A204.1 (cell line): Measurements from ENCODE around the gene ELP4.
A peak's percentile ranks its signal among the peaks of the same experiment; 100 is the strongest.
"Not testable (repeated sequence)": the region's sequence is repeated elsewhere in the genome, so short reads cannot be mapped to it uniquely, and the experiment has no call there.

Experiments
- FAIRE-seq: peaks from 2 replicates; lab custom pipeline; 2012; peaks lifted over from hg19 to GRCh38; lab: Jason Lieb, UNC

ELP4 gene

GRCh38 chr11:31542862-31543261, 33.3 kb downstream of the ELP4 start:
- no peak for FAIRE-seq

GRCh38 chr11:31555938-31556337, 46.4 kb downstream of the ELP4 start:
- FAIRE-seq: no peak

GRCh38 chr11:31558001-31558400, 48.4 kb downstream of the ELP4 start:
- no peak for FAIRE-seq

- FAIRE-seq: no peak
Measured at GRCh38 chr11:31560842-31561476, 51.4 kb downstream of the ELP4 start.

GRCh38 chr11:31564517-31564916, 55.0 kb downstream of the ELP4 start:
- FAIRE-seq: not testable (repeated sequence)

GRCh38 chr11:31574133-31574532, 64.6 kb downstream of the ELP4 start:
- not testable (repeated sequence) for FAIRE-seq

- not testable (repeated sequence) for FAIRE-seq
Measured at GRCh38 chr11:31575764-31576163, 66.2 kb downstream of the ELP4 start.

GRCh38 chr11:31579412-31579811, 69.8 kb downstream of the ELP4 start:
- not testable (repeated sequence) for FAIRE-seq

GRCh38 chr11:31582697-31583096, 73.1 kb downstream of the ELP4 start:
- no peak for FAIRE-seq

GRCh38 chr11:31598454-31598853, 88.9 kb downstream of the ELP4 start:
- no peak for FAIRE-seq

GRCh38 chr11:31601635-31602282, 92.2 kb downstream of the ELP4 start:
- no peak for FAIRE-seq

- no peak for FAIRE-seq
Measured at GRCh38 chr11:31606893-31607292, 97.3 kb downstream of the ELP4 start.

- FAIRE-seq: no peak
Measured at GRCh38 chr11:31607914-31608313, 98.3 kb downstream of the ELP4 start.

GRCh38 chr11:31608995-31609394, 99.4 kb downstream of the ELP4 start:
- no peak for FAIRE-seq

- no peak for FAIRE-seq
Measured at GRCh38 chr11:31610544-31610943, 101.0 kb downstream of the ELP4 start.

- FAIRE-seq: peak; percentile 6
Measured at GRCh38 chr11:31617246-31617645, 107.7 kb downstream of the ELP4 start.

- FAIRE-seq: no peak
Measured at GRCh38 chr11:31619980-31620379, 110.4 kb downstream of the ELP4 start.

- no peak for FAIRE-seq
Measured at GRCh38 chr11:31620434-31620833, 110.9 kb downstream of the ELP4 start.

- no peak for FAIRE-seq
Measured at GRCh38 chr11:31625868-31626267, 116.3 kb downstream of the ELP4 start.

GRCh38 chr11:31628111-31628510, 118.5 kb downstream of the ELP4 start:
- no peak for FAIRE-seq

- no peak for FAIRE-seq
Measured at GRCh38 chr11:31636983-31637382, 127.4 kb downstream of the ELP4 start.

- no peak for FAIRE-seq
Measured at GRCh38 chr11:31640611-31641010, 131.0 kb downstream of the ELP4 start.

- FAIRE-seq: no peak
Measured at GRCh38 chr11:31641477-31642062, 132.0 kb downstream of the ELP4 start.

GRCh38 chr11:31643857-31644256, 134.3 kb downstream of the ELP4 start:
- FAIRE-seq: no peak
